ENCODE results near the gene SPEN. TPM values are rescaled to one million over a fixed set of nuclear protein-coding genes. Genes with fewer than 3 reads are reported as not detected.
"Not testable (repeated sequence)": the region's sequence is repeated elsewhere in the genome, so short reads cannot be mapped to it uniquely, and the experiment has no call there.

The SPEN gene
- total RNA-seq, 1 experiment from 2014 or later: 22.3 TPM

- DNase-seq (ENCODE audit: low read depth): no peak
Measured at GRCh38 chr1:15960808-15961207, 113.3 kb downstream of the SPEN start.

GRCh38 chr1:15961492-15961891 lies 114.0 kb downstream of the SPEN start:
- DNase-seq (ENCODE audit: low read depth): no peak

- no peak for DNase-seq (ENCODE audit: low read depth)
Measured at GRCh38 chr1:15962176-15962575, 114.7 kb downstream of the SPEN start.

GRCh38 chr1:15962671-15963362 lies 115.3 kb downstream of the SPEN start:
- DNase-seq (ENCODE audit: low read depth): no peak

- no peak for DNase-seq (ENCODE audit: low read depth)
Measured at GRCh38 chr1:15963363-15963967, 116.0 kb downstream of the SPEN start.

- no peak for DNase-seq (ENCODE audit: low read depth)
Measured at GRCh38 chr1:15963968-15964648, 116.6 kb downstream of the SPEN start.

- DNase-seq (ENCODE audit: low read depth): no peak
Measured at GRCh38 chr1:15965228-15965767, 117.8 kb downstream of the SPEN start.

GRCh38 chr1:15966081-15966955 lies 118.8 kb downstream of the SPEN start:
- DNase-seq (ENCODE audit: low read depth): peak; percentile 50

- DNase-seq (ENCODE audit: low read depth): no peak
Measured at GRCh38 chr1:15966956-15967344, 119.4 kb downstream of the SPEN start.

- no peak for DNase-seq (ENCODE audit: low read depth)
Measured at GRCh38 chr1:15968172-15968571, 120.7 kb downstream of the SPEN start.

GRCh38 chr1:15969321-15969880 lies 121.9 kb downstream of the SPEN start:
- DNase-seq (ENCODE audit: low read depth): no peak

GRCh38 chr1:15970911-15971310 lies 123.4 kb downstream of the SPEN start:
- DNase-seq (ENCODE audit: low read depth): no peak

GRCh38 chr1:15972409-15972808 lies 124.9 kb downstream of the SPEN start:
- no peak for DNase-seq (ENCODE audit: low read depth)

- no peak for DNase-seq (ENCODE audit: low read depth)
Measured at GRCh38 chr1:15973772-15974171, 126.3 kb downstream of the SPEN start.

GRCh38 chr1:15974855-15975254 lies 127.3 kb downstream of the SPEN start:
- DNase-seq (ENCODE audit: low read depth): no peak

GRCh38 chr1:15975358-15975804 lies 127.9 kb downstream of the SPEN start:
- peak; percentile 73 for DNase-seq (ENCODE audit: low read depth)

GRCh38 chr1:15975805-15976680 lies 128.5 kb downstream of the SPEN start, which contains the start of gene ZBTB17:
TSS of gene ZBTB17 (minus strand) at chr1:15976101. CDS start at chr1:15948495, 27,606 bp downstream.
- peak; percentile 97 for DNase-seq (ENCODE audit: low read depth)

GRCh38 chr1:15977947-15978346 lies 130.4 kb downstream of the SPEN start:
- DNase-seq (ENCODE audit: low read depth): not testable (repeated sequence)

GRCh38 chr1:15981679-15982078 lies 134.2 kb downstream of the SPEN start:
- DNase-seq (ENCODE audit: low read depth): no peak

- DNase-seq (ENCODE audit: low read depth): no peak
Measured at GRCh38 chr1:15983275-15983674, 135.8 kb downstream of the SPEN start.

Measured in Daoy (cell line).